GM06990 (cell line): ENCODE measurements around the gene DOC2B.

Source experiments
- DNase-seq: peaks from one replicate; pipeline ENCODE4 v3.0.0-alpha.2; 2011; ENCODE audit not compliant: insufficient read length; ENCODE audit errors: extremely low read depth
- H3K27me3 ChIP-seq: replicated peaks from 2 replicates; pipeline ENCODE4 v1.6.0; 2011; ENCODE audit warnings: low read length; ENCODE audit not compliant: control insufficient read depth, insufficient read depth
- H3K36me3 ChIP-seq: 2 replicates; pipeline ENCODE4 v1.5.1; 2011; ENCODE audit warnings: low read length; ENCODE audit not compliant: control insufficient read depth, insufficient read depth
- H3K4me3 ChIP-seq: replicated peaks from 2 replicates; pipeline ENCODE4 v1.5.1; 2011; ENCODE audit warnings: low read depth, mild to moderate bottlenecking, control low read depth, low read length
- TF ChIP-seq, protein P1 (sequence below): IDR thresholded peaks from 2 replicates; pipeline ENCODE4 v1.5.1; 2011; ENCODE audit warnings: low read length, control low read depth, mild to moderate bottlenecking, inconsistent platforms; ENCODE audit not compliant: insufficient read depth, poor library complexity, severe bottlenecking

DOC2B gene

GRCh38 chr17:181245-182049, at the start of gene DOC2B:
Gene DOC2B (minus strand): TSS chr17:181650. CDS start chr17:181479, 171 bp downstream.
- H3K27me3 ChIP-seq: peaks cover 5% of the 10 kb centered on the region
- no peaks in the 10 kb centered on the region for H3K36me3 ChIP-seq
- no peak within 1 kb of the TSS for H3K4me3 ChIP-seq
- no peak for DNase-seq
- TF ChIP-seq, protein P1, sequence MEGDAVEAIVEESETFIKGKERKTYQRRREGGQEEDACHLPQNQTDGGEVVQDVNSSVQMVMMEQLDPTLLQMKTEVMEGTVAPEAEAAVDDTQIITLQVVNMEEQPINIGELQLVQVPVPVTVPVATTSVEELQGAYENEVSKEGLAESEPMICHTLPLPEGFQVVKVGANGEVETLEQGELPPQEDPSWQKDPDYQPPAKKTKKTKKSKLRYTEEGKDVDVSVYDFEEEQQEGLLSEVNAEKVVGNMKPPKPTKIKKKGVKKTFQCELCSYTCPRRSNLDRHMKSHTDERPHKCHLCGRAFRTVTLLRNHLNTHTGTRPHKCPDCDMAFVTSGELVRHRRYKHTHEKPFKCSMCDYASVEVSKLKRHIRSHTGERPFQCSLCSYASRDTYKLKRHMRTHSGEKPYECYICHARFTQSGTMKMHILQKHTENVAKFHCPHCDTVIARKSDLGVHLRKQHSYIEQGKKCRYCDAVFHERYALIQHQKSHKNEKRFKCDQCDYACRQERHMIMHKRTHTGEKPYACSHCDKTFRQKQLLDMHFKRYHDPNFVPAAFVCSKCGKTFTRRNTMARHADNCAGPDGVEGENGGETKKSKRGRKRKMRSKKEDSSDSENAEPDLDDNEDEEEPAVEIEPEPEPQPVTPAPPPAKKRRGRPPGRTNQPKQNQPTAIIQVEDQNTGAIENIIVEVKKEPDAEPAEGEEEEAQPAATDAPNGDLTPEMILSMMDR: no peak

DNA sequence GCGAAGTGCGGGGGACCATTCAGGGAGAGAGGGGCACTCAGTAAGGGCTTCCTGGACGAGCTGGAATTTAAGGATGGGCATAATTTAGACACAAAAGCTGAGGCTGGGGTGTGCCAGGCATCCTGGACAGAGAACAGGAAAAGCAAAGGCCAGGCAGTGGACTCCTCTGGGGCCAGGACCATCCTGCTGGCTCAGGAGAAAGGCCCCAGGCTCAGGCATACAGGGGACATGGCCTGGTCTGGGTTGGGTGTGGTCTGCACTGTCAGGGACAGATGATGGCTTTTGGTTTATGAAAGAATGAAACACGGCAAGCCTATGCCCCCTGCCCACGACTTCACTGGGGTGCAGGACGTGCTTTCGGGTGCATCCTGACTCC, 48.9 kb upstream of the DOC2B start:
- DNase-seq: no peak
- H3K4me3 ChIP-seq: no peak overlapping the region

GRCh38 chr17:229709-230394, 48.4 kb upstream of the DOC2B start:
- no peak overlapping the region for H3K4me3 ChIP-seq
- H3K27me3 ChIP-seq: no peaks in the 10 kb centered on the region
- DNase-seq: no peak
- no peaks in the 10 kb centered on the region for H3K36me3 ChIP-seq
- TF ChIP-seq, protein P1: no peak

More for the DNA sequence above, 48.9 kb upstream of the DOC2B start:
- Histone ChIP-seq H3K36me3 (no peaks in the 10 kb centered on the region), H3K27me3 (no peaks in the 10 kb centered on the region)
- TF ChIP-seq, protein P1: no peak

DNA sequence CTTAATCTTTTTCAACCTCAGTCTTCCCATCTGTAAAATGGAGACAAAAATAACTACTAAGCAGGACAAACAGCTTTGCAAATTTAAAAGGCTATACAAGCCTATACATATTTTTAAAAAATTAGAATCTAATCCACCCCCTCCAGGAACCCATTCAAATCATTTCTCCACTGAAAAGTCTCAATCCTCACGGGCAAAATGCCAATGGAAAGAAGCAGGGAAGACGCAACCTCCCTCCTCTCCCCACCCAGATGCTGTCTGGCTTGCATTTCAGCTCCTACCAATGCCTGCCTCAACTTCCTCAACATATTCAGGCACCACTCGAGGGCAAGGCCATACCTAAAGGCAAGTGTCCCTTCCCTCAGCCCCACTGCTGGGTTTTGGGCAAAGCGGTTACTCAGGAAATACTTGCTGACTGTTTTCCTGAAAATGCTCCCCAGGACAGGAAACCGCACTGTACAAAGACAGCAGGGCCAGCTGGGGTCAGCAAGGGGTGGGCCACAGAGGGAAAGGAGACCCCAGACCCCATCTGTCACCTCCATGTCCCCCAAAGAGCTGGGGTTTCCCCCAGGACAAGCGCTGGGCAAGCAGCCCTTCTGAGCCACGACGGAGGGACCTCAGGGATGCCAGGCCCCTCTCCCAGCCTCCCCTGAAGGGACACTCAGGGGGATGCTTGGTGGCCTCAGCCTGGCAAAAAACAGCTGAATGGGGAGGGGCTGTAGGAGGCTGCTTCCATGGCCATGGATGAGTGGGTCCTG, 47.7 kb upstream of the DOC2B start:
- Histone ChIP-seq H3K4me3 (no peak overlapping the region), H3K36me3 (no peaks in the 10 kb centered on the region), H3K27me3 (no peaks in the 10 kb centered on the region)
- DNase-seq: no peak
- TF ChIP-seq, protein P1: no peak

DNA sequence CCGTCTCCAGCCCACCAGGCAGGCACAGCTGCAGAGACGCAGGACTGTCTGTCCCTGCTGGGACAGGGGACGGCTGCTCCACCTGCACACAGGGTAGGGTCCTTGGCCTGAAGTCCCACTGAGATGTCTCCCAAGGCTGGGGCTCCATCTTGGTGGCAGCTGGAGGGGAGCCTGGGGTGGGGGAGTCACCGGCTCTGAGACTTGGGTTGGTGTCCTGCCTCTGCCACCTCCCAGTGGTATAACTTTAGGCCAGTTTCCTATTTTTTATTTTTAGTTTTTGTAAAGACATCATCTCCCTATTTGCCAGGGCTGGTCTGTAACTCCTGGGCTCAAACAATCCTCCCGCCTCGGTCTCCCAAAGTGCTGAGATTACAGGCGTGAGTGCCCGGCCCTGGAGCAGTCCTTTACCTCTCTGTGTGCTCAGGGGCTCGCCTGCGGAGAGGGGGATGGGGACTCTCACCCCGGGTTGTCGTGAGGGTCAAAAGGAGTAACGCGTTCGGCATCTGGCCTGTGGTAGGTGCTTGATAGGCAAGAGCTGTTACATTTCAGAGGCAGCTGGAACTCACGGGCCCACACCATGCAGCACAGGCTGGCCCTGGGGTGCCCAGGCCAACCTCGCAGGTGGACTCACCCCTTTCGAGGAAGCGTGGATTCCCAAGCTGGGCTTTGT, 46.6 kb upstream of the DOC2B start:
- TF ChIP-seq, protein P1: no peak
- Histone ChIP-seq H3K36me3 (no peaks in the 10 kb centered on the region), H3K27me3 (no peaks in the 10 kb centered on the region), H3K4me3 (no peak overlapping the region)
- DNase-seq: no peak
